ENCODE results near the gene CRP.
"Not testable (repeated sequence)": the region's sequence is repeated elsewhere in the genome, so short reads cannot be mapped to it uniquely, and the experiment has no call there.

DNA sequence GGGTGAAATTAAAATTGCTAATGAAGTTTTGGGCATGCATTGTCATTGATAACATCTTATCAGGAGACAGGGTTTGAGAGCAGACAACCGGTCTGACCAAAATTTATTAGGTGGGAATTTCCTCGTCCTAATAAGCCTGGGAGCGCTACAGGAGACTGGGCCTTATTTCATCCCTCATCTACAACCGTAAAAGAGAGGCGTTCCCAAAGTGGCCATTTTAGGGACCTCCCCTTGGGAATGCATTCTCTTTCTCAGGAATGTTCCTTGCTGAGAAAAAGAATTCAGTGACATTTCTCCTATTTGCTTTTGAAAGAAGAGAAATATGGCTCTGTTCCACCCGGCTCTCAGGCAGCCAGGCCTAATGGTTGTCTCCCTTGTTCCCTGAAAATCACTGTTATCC is 8.8 kb upstream of the CRP start:
- not testable (repeated sequence) for TF ChIP-seq FOSL2 (CRISPR knock-in tag; IDR thresholded peaks at IDR 0.05); RAD21 (CRISPR knock-in tag; IDR thresholded peaks at IDR 0.05); GATA4 (IDR thresholded peaks at IDR 0.05; ENCODE audit: borderline replicate concordance, low read depth); SATB2 (CRISPR knock-in tag; IDR thresholded peaks at IDR 0.05); MAFF (IDR thresholded peaks at IDR 0.05; ENCODE audit: low read depth, low read length); SOX5 (CRISPR knock-in tag; IDR thresholded peaks at IDR 0.05; ENCODE audit: borderline replicate concordance); EZH2 (conservative IDR thresholded peaks at IDR 0.05; ENCODE audit: low read depth, low read length); ZNF282 (IDR thresholded peaks at IDR 0.05; ENCODE audit: partially characterized antibody); ZNF501 (CRISPR knock-in tag; IDR thresholded peaks at IDR 0.05); NFE2L2 (IDR thresholded peaks at IDR 0.05; ENCODE audit: low read length); RELA (CRISPR knock-in tag; IDR thresholded peaks at IDR 0.05)
- TF ChIP-seq, protein P1, sequence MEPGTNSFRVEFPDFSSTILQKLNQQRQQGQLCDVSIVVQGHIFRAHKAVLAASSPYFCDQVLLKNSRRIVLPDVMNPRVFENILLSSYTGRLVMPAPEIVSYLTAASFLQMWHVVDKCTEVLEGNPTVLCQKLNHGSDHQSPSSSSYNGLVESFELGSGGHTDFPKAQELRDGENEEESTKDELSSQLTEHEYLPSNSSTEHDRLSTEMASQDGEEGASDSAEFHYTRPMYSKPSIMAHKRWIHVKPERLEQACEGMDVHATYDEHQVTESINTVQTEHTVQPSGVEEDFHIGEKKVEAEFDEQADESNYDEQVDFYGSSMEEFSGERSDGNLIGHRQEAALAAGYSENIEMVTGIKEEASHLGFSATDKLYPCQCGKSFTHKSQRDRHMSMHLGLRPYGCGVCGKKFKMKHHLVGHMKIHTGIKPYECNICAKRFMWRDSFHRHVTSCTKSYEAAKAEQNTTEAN (CRISPR knock-in tag; conservative IDR thresholded peaks at IDR 0.05) = not testable (repeated sequence)
- TF ChIP-seq, protein P2, sequence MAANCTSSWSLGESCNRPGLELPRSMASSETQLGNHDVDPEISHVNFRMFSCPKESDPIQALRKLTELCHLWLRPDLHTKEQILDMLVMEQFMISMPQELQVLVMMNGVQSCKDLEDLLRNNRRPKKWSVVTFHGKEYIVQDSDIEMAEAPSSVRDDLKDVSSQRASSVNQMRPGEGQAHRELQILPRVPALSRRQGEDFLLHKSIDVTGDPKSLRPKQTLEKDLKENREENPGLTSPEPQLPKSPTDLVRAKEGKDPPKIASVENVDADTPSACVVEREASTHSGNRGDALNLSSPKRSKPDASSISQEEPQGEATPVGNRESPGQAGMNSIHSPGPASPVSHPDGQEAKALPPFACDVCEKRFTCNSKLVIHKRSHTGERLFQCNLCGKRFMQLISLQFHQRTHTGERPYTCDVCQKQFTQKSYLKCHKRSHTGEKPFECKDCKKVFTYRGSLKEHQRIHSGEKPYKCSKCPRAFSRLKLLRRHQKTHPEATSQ (CRISPR knock-in tag; IDR thresholded peaks at IDR 0.05; ENCODE audit: borderline replicate concordance) = not testable (repeated sequence)

All from HepG2 (cell line).